OCI-LY7 (cell line): ENCODE results near the gene AUTS2. TPM values are rescaled to one million over a fixed set of nuclear protein-coding genes. Genes with fewer than 3 reads are reported as not detected.

Source experiments
- BruUV-seq: library from RNA; stranded (reverse); fragments of 400-500 nt; replicated peaks from 2 replicates; lab custom pipeline; 2021; lab: Mats Ljungman, UMichigan
- CTCF ChIA-PET: fragments of 300-600 bp; sonication (Branson Sonifier 250); formaldehyde crosslinking; loops from one replicate; lab custom pipeline; 2022; ENCODE audit warnings: antibody characterized with exemption; ENCODE audit not compliant: unreplicated experiment; lab: Charles Lee
- POLR2A ChIA-PET: fragments of 300-600 bp; sonication (Branson Sonifier 250); formaldehyde crosslinking; loops from one replicate; lab custom pipeline; 2022; ENCODE audit warnings: antibody characterized with exemption; lab: Charles Lee
- DNase-seq: peaks from one replicate; pipeline ENCODE4 v3.0.0-alpha.2; 2015; ENCODE audit warnings: low spot score
- H2AFZ ChIP-seq: fragments of 200-600 bp; sonication (generic), shearing (Covaris generic); 2 replicates; pipeline ENCODE4 v1.6.1; 2014; ENCODE audit warnings: mild to moderate bottlenecking, antibody characterized with exemption, low read length, moderate library complexity
- H3K27ac ChIP-seq: fragments of 200-600 bp; sonication (generic); 2 replicates; pipeline ENCODE4 v1.5.1; 2014; ENCODE audit warnings: mixed run types, low read depth, mild to moderate bottlenecking, moderate library complexity, low read length, inconsistent platforms; ENCODE audit not compliant: poor library complexity, severe bottlenecking
- H3K36me3 ChIP-seq: fragments of 200-600 bp; sonication (generic); 2 replicates; pipeline ENCODE4 v1.6.1; 2014; ENCODE audit warnings: mild to moderate bottlenecking, antibody characterized with exemption, low read length, moderate library complexity, mixed read lengths; ENCODE audit not compliant: insufficient read depth
- H3K4me1 ChIP-seq: fragments of 200-600 bp; sonication (generic); 2 replicates; pipeline ENCODE4 v1.5.1; 2014; ENCODE audit warnings: mild to moderate bottlenecking, low read length; ENCODE audit not compliant: insufficient read depth, poor library complexity, severe bottlenecking
- H3K4me2 ChIP-seq: fragments of 200-600 bp; sonication (generic); 2 replicates; pipeline ENCODE4 v1.6.1; 2014; ENCODE audit warnings: mild to moderate bottlenecking, low read length
- H3K4me3 ChIP-seq: fragments of 200-600 bp; sonication (generic); 2 replicates; pipeline ENCODE4 v1.5.1; 2014; ENCODE audit warnings: mild to moderate bottlenecking, low read depth, low read length; ENCODE audit not compliant: poor library complexity, severe bottlenecking
- H3K79me2 ChIP-seq: fragments of 200-600 bp; sonication (generic); 2 replicates; pipeline ENCODE4 v1.6.1; 2016; ENCODE audit warnings: low read depth, mild to moderate bottlenecking, low read length, moderate library complexity, mixed read lengths; ENCODE audit not compliant: insufficient read depth
- H3K9me2 ChIP-seq: fragments of 200-600 bp; sonication (generic); 2 replicates; pipeline ENCODE4 v1.6.1; 2016; ENCODE audit warnings: mild to moderate bottlenecking, low read length, mixed read lengths; ENCODE audit not compliant: insufficient read depth
- H3K9me3 ChIP-seq: fragments of 200-600 bp; sonication (generic); 2 replicates; pipeline ENCODE4 v1.6.1; 2014; ENCODE audit warnings: mild to moderate bottlenecking, mixed run types, low read length, mixed read lengths
- H4K20me1 ChIP-seq: fragments of 200-600 bp; sonication (generic); 2 replicates; pipeline ENCODE4 v1.6.1; 2014; ENCODE audit warnings: mild to moderate bottlenecking, antibody characterized with exemption, low read length, moderate library complexity, mixed read lengths; ENCODE audit not compliant: insufficient read depth
- EZH2phosphoT487 ChIP-seq: fragments of 200-600 bp; sonication (generic); IDR thresholded peaks from 2 replicates; pipeline ENCODE4 v1.6.1; 2018; ENCODE audit warnings: low read depth, borderline replicate concordance, mild to moderate bottlenecking, mixed run types, antibody characterized with exemption, low read length, moderate library complexity, mixed read lengths
- intact Hi-C: fragments of 100-400 bp; cut with micrococcal nuclease; formaldehyde crosslinking; loops from one replicate; pipeline ENCODE4 v1.10.0; 2022; ENCODE audit not compliant: unreplicated experiment
- total RNA-seq, 2 experiments: library from RNA; depleted of rRNA in 1 of 2; stranded (reverse); fragments of >200 nt in 1 of 2; shearing (Covaris generic) in 1 of 2; gene quantifications; 2 replicates each; pipeline ENCODE4 v1.2.3, GENCODE V29; 2014 to 2022
- TF ChIP-seq, protein P1 (sequence below): fragments of 200-600 bp; sonication (generic); conservative IDR thresholded peaks from 2 replicates; pipeline ENCODE4 v1.5.1; 2014; ENCODE audit warnings: mild to moderate bottlenecking, antibody characterized with exemption, low read length, moderate library complexity, mixed read lengths

AUTS2 gene
- total RNA-seq, 2 experiments from 2014 or later, result 37.9 to 78.5 TPM

- intact Hi-C loops, result loop anchor here (5.0 kb wide), 2 partner anchors 222 to 348 kb away; no protein-coding TSS in a partner anchor
Observed at GRCh38 chr7:70459546-70459945, 861.3 kb downstream of the AUTS2 start.

DNA sequence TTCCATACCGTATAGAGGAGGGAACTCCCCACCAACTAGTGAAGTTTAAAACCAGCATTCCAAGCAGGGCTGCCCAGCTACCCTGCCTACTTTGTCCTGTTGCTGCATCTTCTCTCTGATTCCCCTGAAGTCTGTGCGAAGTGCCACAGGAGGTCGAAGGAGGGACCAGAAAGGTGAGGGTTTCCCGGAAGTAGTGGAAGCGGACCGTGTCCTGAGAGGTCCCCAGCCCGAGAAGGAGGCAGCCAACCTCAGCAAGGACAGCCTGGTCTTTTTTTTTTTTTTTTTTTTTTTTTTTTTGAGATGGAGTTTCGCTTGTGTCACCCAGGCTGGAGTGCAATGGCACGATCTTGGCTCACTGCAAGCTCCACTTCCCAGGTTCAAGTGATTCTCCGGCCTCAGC lies 861.8 kb downstream of the AUTS2 start:
- H3K9me3 ChIP-seq, result no peaks in the 10 kb centered on the region
- H3K4me3 ChIP-seq, result no peak overlapping the region
- no peaks in the 10 kb centered on the region for H3K36me3 ChIP-seq
- TF ChIP-seq EZH2phosphoT487, result no peak
- TF ChIP-seq, protein P1, sequence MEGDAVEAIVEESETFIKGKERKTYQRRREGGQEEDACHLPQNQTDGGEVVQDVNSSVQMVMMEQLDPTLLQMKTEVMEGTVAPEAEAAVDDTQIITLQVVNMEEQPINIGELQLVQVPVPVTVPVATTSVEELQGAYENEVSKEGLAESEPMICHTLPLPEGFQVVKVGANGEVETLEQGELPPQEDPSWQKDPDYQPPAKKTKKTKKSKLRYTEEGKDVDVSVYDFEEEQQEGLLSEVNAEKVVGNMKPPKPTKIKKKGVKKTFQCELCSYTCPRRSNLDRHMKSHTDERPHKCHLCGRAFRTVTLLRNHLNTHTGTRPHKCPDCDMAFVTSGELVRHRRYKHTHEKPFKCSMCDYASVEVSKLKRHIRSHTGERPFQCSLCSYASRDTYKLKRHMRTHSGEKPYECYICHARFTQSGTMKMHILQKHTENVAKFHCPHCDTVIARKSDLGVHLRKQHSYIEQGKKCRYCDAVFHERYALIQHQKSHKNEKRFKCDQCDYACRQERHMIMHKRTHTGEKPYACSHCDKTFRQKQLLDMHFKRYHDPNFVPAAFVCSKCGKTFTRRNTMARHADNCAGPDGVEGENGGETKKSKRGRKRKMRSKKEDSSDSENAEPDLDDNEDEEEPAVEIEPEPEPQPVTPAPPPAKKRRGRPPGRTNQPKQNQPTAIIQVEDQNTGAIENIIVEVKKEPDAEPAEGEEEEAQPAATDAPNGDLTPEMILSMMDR, result no peak
- no peak for DNase-seq
- peaks cover 45% of the 10 kb centered on the region for H3K4me1 ChIP-seq
- H3K79me2 ChIP-seq, result no peaks in the 10 kb centered on the region
- ChIA-PET CTCF (interaction anchor here (0.6 kb wide), 1 partner anchor 24 kb away, joined by 3 read pairs; no protein-coding TSS in a partner anchor), POLR2A (interaction anchor here (0.6 to 1.2 kb wide), 3 partner anchors 9 to 14 kb away, joined by 3 to 18 read pairs (median 4); no protein-coding TSS in a partner anchor)
- H4K20me1 ChIP-seq, result no peaks in the 10 kb centered on the region
- no peak overlapping the region for H3K4me2 ChIP-seq
- no TSS peak for BruUV-seq
- no peak overlapping the region for H3K27ac ChIP-seq
- no peaks in the 10 kb centered on the region for H3K9me2 ChIP-seq
- no peak overlapping the region for H2AFZ ChIP-seq
- intact Hi-C loops, result no loop called here

More at GRCh38 chr7:70459546-70459945, 861.3 kb downstream of the AUTS2 start:
- Histone ChIP-seq H2AFZ (no peak overlapping the region), H3K4me3 (no peak overlapping the region), H3K9me2 (no peaks in the 10 kb centered on the region), H3K9me3 (no peaks in the 10 kb centered on the region), H3K79me2 (no peaks in the 10 kb centered on the region), H3K4me2 (no peak overlapping the region), H3K27ac (no peak overlapping the region), H4K20me1 (no peaks in the 10 kb centered on the region), H3K36me3 (no peaks in the 10 kb centered on the region), H3K4me1 (peaks cover 50% of the 10 kb centered on the region)
- DNase-seq, result no peak
- no TSS peak for BruUV-seq
- ChIA-PET CTCF (interaction anchor here (0.6 kb wide), 1 partner anchor 24 kb away, joined by 3 read pairs; no protein-coding TSS in a partner anchor), POLR2A (interaction anchor here (0.6 to 1.4 kb wide), 4 partner anchors 10 to 70 kb away, joined by 3 to 6 read pairs (median 4); no protein-coding TSS in a partner anchor)
- TF ChIP-seq, protein P1, result no peak
- TF ChIP-seq EZH2phosphoT487, result no peak

- H3K4me2 ChIP-seq, result no peak overlapping the region
- intact Hi-C loops, result no loop called here
- H2AFZ ChIP-seq, result no peak overlapping the region
- no peaks in the 10 kb centered on the region for H3K9me3 ChIP-seq
- DNase-seq, result no peak
- POLR2A ChIA-PET, result interaction anchor here (0.6 to 1.2 kb wide), 3 partner anchors 9 to 13 kb away, joined by 3 to 18 read pairs (median 4); no protein-coding TSS in a partner anchor
- no peaks in the 10 kb centered on the region for H3K36me3 ChIP-seq
- H3K79me2 ChIP-seq, result no peaks in the 10 kb centered on the region
- no peaks in the 10 kb centered on the region for H4K20me1 ChIP-seq
- CTCF ChIA-PET, result no interaction called here
- no peaks in the 10 kb centered on the region for H3K9me2 ChIP-seq
- H3K27ac ChIP-seq, result no peak overlapping the region
- BruUV-seq, result no TSS peak
- no peak overlapping the region for H3K4me3 ChIP-seq
- peaks cover 40% of the 10 kb centered on the region for H3K4me1 ChIP-seq
- no peak for TF ChIP-seq EZH2phosphoT487
- TF ChIP-seq, protein P1, result no peak
Observed at GRCh38 chr7:70460562-70460961, 862.3 kb downstream of the AUTS2 start.
